Measurements from ENCODE around the gene RFLNA.

The RFLNA gene

GRCh38 chr12:124259154-124260066 lies 35.5 kb upstream of the RFLNA start:
- no peaks in the 10 kb centered on the region for H3K9me3 ChIP-seq (ENCODE audit: low read length)
- no peak overlapping the region for H3K4me2 ChIP-seq (ENCODE audit: low read length)
- no peaks in the 10 kb centered on the region for H3K36me3 ChIP-seq (ENCODE audit: insufficient read depth, low read length)
- no peaks in the 10 kb centered on the region for H3K79me2 ChIP-seq (ENCODE audit: insufficient read depth, low read length)
- no peaks in the 10 kb centered on the region for H3K4me1 ChIP-seq (ENCODE audit: insufficient read depth, low read length, severe bottlenecking)
- no peak for TF ChIP-seq CTCF (IDR thresholded peaks at IDR 0.05; ENCODE audit: low read length)
- TF ChIP-seq EZH2 (IDR thresholded peaks at IDR 0.05; ENCODE audit: borderline replicate concordance, low read length): no peak
- no peaks in the 10 kb centered on the region for H3F3A ChIP-seq (ENCODE audit: insufficient read depth, low read length)
- no peaks in the 10 kb centered on the region for H3K9me2 ChIP-seq (ENCODE audit: low read depth, low read length)
- no peak overlapping the region for H3K9ac ChIP-seq (ENCODE audit: low read length)
- H3K4me3 ChIP-seq (ENCODE audit: low read depth, low read length, poor library complexity, severe bottlenecking): no peak overlapping the region
- no peaks in the 10 kb centered on the region for H4K20me1 ChIP-seq (ENCODE audit: insufficient read depth, low read length)
- peaks cover 8% of the 10 kb centered on the region; the same call in 1 of the 2 replicates for H3K27me3 ChIP-seq (ENCODE audit: insufficient read depth, low read length)
- no peak overlapping the region for H2AFZ ChIP-seq (ENCODE audit: low read length)
- no peak overlapping the region for H3K27ac ChIP-seq (ENCODE audit: low read depth, low read length, poor library complexity, severe bottlenecking)

GRCh38 chr12:124261885-124262284 lies 33.0 kb upstream of the RFLNA start:
- no peaks in the 10 kb centered on the region for H3K4me1 ChIP-seq (ENCODE audit: insufficient read depth, low read length, severe bottlenecking)
- no peaks in the 10 kb centered on the region for H3K79me2 ChIP-seq (ENCODE audit: insufficient read depth, low read length)
- H3F3A ChIP-seq (ENCODE audit: insufficient read depth, low read length): no peaks in the 10 kb centered on the region
- no peaks in the 10 kb centered on the region for H3K9me3 ChIP-seq (ENCODE audit: low read length)
- H3K4me2 ChIP-seq (ENCODE audit: low read length): no peak overlapping the region
- H3K36me3 ChIP-seq (ENCODE audit: insufficient read depth, low read length): no peaks in the 10 kb centered on the region
- no peaks in the 10 kb centered on the region for H3K9me2 ChIP-seq (ENCODE audit: low read depth, low read length)
- H4K20me1 ChIP-seq (ENCODE audit: insufficient read depth, low read length): no peaks in the 10 kb centered on the region
- no peak overlapping the region for H3K4me3 ChIP-seq (ENCODE audit: low read depth, low read length, poor library complexity, severe bottlenecking)
- H3K9ac ChIP-seq (ENCODE audit: low read length): no peak overlapping the region
- 0 out of 2 replicates have a peak, but pooled peaks cover 4% of the 10 kb centered on the region for H3K27me3 ChIP-seq (ENCODE audit: insufficient read depth, low read length)
- H2AFZ ChIP-seq (ENCODE audit: low read length): no peak overlapping the region
- TF ChIP-seq EZH2 (IDR thresholded peaks at IDR 0.05; ENCODE audit: borderline replicate concordance, low read length): no peak
- no peak for TF ChIP-seq CTCF (IDR thresholded peaks at IDR 0.05; ENCODE audit: low read length)
- no peak overlapping the region for H3K27ac ChIP-seq (ENCODE audit: low read depth, low read length, poor library complexity, severe bottlenecking)

DNA sequence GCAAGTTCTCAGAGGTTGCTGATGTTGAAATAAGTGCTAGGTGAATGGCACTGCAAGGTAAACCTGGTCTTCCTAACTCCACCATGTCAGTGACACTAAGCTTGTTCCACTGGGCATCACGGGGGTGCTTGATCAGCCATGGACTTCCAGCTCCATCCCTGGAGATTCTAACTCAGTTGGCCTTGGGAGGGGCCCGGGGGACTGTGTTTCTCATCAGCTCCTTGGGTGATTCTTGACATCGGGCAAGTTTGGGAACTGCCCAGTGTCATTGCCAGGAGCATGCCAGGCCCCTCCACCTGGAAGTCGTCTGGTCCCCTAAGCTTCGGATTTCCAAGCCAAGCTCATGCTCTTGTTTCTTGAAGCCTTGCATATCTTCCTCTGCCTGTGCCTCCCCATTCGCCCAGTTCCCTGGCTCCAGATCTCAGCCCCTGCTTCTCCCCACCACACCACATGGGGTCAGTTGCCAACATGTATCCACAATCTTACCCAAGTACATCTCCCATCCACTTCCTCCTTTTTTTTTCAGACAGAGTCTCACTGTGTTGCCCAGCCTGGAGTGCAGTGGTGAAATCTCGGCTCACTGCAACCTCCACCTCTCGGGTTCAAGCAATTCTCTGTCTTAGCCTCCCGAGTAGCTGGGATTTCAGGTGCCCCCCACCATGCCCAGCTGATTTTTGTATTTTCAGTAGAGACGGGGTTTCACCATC lies 30.7 kb upstream of the RFLNA start:
- Histone ChIP-seq H3K27me3 (ENCODE audit: insufficient read depth, low read length) (0 out of 2 replicates have a peak, but pooled peaks cover 4% of the 10 kb centered on the region), H3K4me3 (ENCODE audit: low read depth, low read length, poor library complexity, severe bottlenecking) (no peak overlapping the region), H3K9me3 (ENCODE audit: low read length) (no peaks in the 10 kb centered on the region), H3K36me3 (ENCODE audit: insufficient read depth, low read length) (no peaks in the 10 kb centered on the region), H3K9ac (ENCODE audit: low read length) (no peak overlapping the region), H3K79me2 (ENCODE audit: insufficient read depth, low read length) (no peaks in the 10 kb centered on the region), H4K20me1 (ENCODE audit: insufficient read depth, low read length) (no peaks in the 10 kb centered on the region), H3K4me2 (ENCODE audit: low read length) (no peak overlapping the region), H3K27ac (ENCODE audit: low read depth, low read length, poor library complexity, severe bottlenecking) (no peak overlapping the region), H2AFZ (ENCODE audit: low read length) (no peak overlapping the region), H3F3A (ENCODE audit: insufficient read depth, low read length) (no peaks in the 10 kb centered on the region), H3K4me1 (ENCODE audit: insufficient read depth, low read length, severe bottlenecking) (no peaks in the 10 kb centered on the region), H3K9me2 (ENCODE audit: low read depth, low read length) (no peaks in the 10 kb centered on the region)
- TF ChIP-seq CTCF (IDR thresholded peaks at IDR 0.05; ENCODE audit: low read length) (no peak), EZH2 (IDR thresholded peaks at IDR 0.05; ENCODE audit: borderline replicate concordance, low read length) (no peak)
